Urothelium cell line (cell line): Measurements from ENCODE around the gene VPREB3.
A peak's percentile ranks its signal among the peaks of the same experiment; 100 is the strongest.

Source experiments
- DNase-seq: peaks from one replicate; pipeline ENCODE4 v3.0.0; 2011; ENCODE audit warnings: low spot score, mixed read lengths
- FAIRE-seq: peaks from 2 replicates; lab custom pipeline; 2011; peaks lifted over from hg19 to GRCh38; lab: Jason Lieb, UNC

VPREB3 gene

GRCh38 chr22:23783265-23784150 is 29.3 kb upstream of the VPREB3 start:
- DNase-seq (no peak), FAIRE-seq (peak; percentile 82)

GRCh38 chr22:23782703-23783102 is 28.5 kb upstream of the VPREB3 start:
- DNase-seq (no peak), FAIRE-seq (peak; percentile 61)

GRCh38 chr22:23782252-23782651 is 28.0 kb upstream of the VPREB3 start:
- no peak for FAIRE-seq
- DNase-seq = no peak

- FAIRE-seq = peak; percentile 90
- peak; percentile 78 for DNase-seq
Measured at GRCh38 chr22:23781511-23782183, 27.4 kb upstream of the VPREB3 start.

GRCh38 chr22:23781065-23781464 is 26.8 kb upstream of the VPREB3 start:
- FAIRE-seq (peak; percentile 61), DNase-seq (no peak)

GRCh38 chr22:23780146-23780748 is 26.0 kb upstream of the VPREB3 start:
- FAIRE-seq = peak; percentile 53
- DNase-seq = no peak

- FAIRE-seq (peak; percentile 79), DNase-seq (no peak)
Measured at GRCh38 chr22:23779731-23780130, 25.5 kb upstream of the VPREB3 start.

- no peak for DNase-seq
- peak; percentile 58 for FAIRE-seq
Measured at GRCh38 chr22:23779083-23779482, 24.9 kb upstream of the VPREB3 start.

- DNase-seq (no peak), FAIRE-seq (peak; percentile 88)
Measured at GRCh38 chr22:23778577-23778900, 24.3 kb upstream of the VPREB3 start.

- DNase-seq (no peak), FAIRE-seq (no peak)
Measured at GRCh38 chr22:23777776-23778576, 23.8 kb upstream of the VPREB3 start.

GRCh38 chr22:23775779-23776375 is 21.7 kb upstream of the VPREB3 start:
- FAIRE-seq = no peak

GRCh38 chr22:23774922-23775436 is 20.8 kb upstream of the VPREB3 start:
- no peak for FAIRE-seq
- peak; percentile 77 for DNase-seq

More at GRCh38 chr22:23775779-23776375, 21.7 kb upstream of the VPREB3 start:
- DNase-seq = no peak

GRCh38 chr22:23774114-23774921 is 20.1 kb upstream of the VPREB3 start:
- FAIRE-seq (peak; percentile 89), DNase-seq (no peak)

- FAIRE-seq = peak; percentile 32
- no peak for DNase-seq
Measured at GRCh38 chr22:23773483-23774113, 19.4 kb upstream of the VPREB3 start.

- no peak for DNase-seq
Measured at GRCh38 chr22:23772649-23773473, 18.6 kb upstream of the VPREB3 start, which contains the start of gene MMP11. Gene MMP11, plus strand, starts transcription at chr22:23772849. Its CDS starts 22 bp downstream, at chr22:23772871.

GRCh38 chr22:23772315-23772648 is 18.1 kb upstream of the VPREB3 start:
- FAIRE-seq (no peak), DNase-seq (no peak)

More at GRCh38 chr22:23772649-23773473, 18.6 kb upstream of the VPREB3 start, which contains the start of gene MMP11:
- no peak for FAIRE-seq

GRCh38 chr22:23769321-23769965 is 15.2 kb upstream of the VPREB3 start:
- no peak for DNase-seq
- peak; percentile 79 for FAIRE-seq
